Measurements from ENCODE around the gene FKBP9. TPM values are rescaled to one million over a fixed set of nuclear protein-coding genes. Genes with fewer than 3 reads are reported as not detected.

The FKBP9 gene
- total and polyA plus RNA-seq, 2 of the 4 experiments (the other 2 are of a cell fraction): 126 to 191 TPM

DNA sequence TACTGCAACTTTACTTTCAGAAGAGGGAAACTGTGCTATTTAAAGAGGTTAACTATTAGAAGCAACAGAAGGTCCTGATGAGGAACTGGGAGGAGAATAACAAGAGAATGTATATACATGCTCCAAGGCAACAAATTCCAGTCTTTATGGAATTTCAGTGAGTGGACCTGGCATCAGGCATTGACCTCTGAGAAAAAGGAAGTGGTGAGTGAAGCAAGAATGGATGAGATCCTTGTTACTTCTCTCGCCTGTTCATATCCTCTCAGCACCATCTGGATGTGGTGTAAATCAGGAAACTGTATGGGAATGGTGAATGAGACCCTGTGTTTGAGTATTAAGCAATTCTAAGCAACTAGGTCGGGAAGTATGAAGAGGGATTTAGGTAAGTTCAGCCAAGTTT lies 35.3 kb upstream of the FKBP9 start:
- dilution Hi-C loops (cut with HindIII; ENCODE audit: low sequenced_read_pairs, unreplicated experiment) (no loop called here), intact Hi-C loops (cut with micrococcal nuclease) (no loop called here), in situ Hi-C loops (cut with MboI; ENCODE audit: low sequenced_read_pairs) (no loop called here)
- POLR2A ChIA-PET (ENCODE audit: unreplicated experiment): no interaction called here
- 86% methylated on average over 1 of the region's 2 CpGs; no CpG with 5 or more reads in 1 of the 2 experiments for WGBS, 2 experiments (ENCODE audit: extremely low coverage in 2 of 2, insufficient read length in 1 of 2)
- ATAC-seq (ENCODE audit: low read depth) (peak; percentile 72), DNase-seq (peak; percentile 78)
- no peak overlapping the region for H2AK5ac ChIP-seq (ENCODE audit: low read depth, low read length)
- H4K20me1 ChIP-seq (ENCODE audit: insufficient read depth, low read length): 0 out of 2 replicates have a peak, but pooled peaks cover 3% of the 10 kb centered on the region
- CTCF ChIA-PET: no interaction called here
- no peak overlapping the region; the same call in 1 of the 2 replicates for H3K23ac ChIP-seq (ENCODE audit: low read depth, low read length)
- no peak overlapping the region for H2AFZ ChIP-seq (replicated peaks; ENCODE audit: low read length, poor library complexity)
- no peaks in the 10 kb centered on the region for H3K9me3 ChIP-seq (ENCODE audit: control insufficient read depth, insufficient read depth, low read length)
- H3K4ac ChIP-seq (ENCODE audit: low read depth, low read length): no peak overlapping the region
- peaks cover 6 to 24% of the 10 kb centered on the region in 2 experiments; a peak in 3 of 4 replicates for H3K79me1 ChIP-seq (ENCODE audit: low read depth in 1 of 2, low read length in 2 of 2)
- H2BK20ac ChIP-seq (ENCODE audit: low read depth, low read length): no peak overlapping the region
- H3K56ac ChIP-seq (ENCODE audit: extremely low read depth, insufficient read depth, low read length): no peak overlapping the region
- H3K9ac ChIP-seq (ENCODE audit: low read depth, low read length): no peak overlapping the region
- H2BK15ac ChIP-seq (ENCODE audit: low read depth, low read length): no peak overlapping the region
- BruUV-seq (replicated peaks): no TSS peak
- no peaks in the 10 kb centered on the region for H3K27me3 ChIP-seq (ENCODE audit: control insufficient read depth, insufficient read depth, low read length)
- no peaks in the 10 kb centered on the region; the same call in 1 of the 2 replicates for H3K4me1 ChIP-seq (ENCODE audit: control insufficient read depth, insufficient read depth, low read length)
- no peaks in the 10 kb centered on the region; the same call in 1 of the 2 replicates for H3K9me1 ChIP-seq (ENCODE audit: insufficient read depth, low read length)
- H3K36me3 ChIP-seq (ENCODE audit: control insufficient read depth, insufficient read depth, low read length): peaks cover 18% of the 10 kb centered on the region
- no peak for TF ChIP-seq MAZ (IDR thresholded peaks at IDR 0.05; ENCODE audit: borderline replicate concordance, low read depth, low read length)
- TF ChIP-seq CEBPB (IDR thresholded peaks at IDR 0.05; ENCODE audit: low read depth, low read length): peak; percentile 78
- no peak overlapping the region for H3K18ac ChIP-seq (ENCODE audit: low read depth, low read length)
- H2BK120ac ChIP-seq (ENCODE audit: low read depth, low read length): no peak overlapping the region
- H4K91ac ChIP-seq (ENCODE audit: insufficient read depth, low read depth, low read length): no peak overlapping the region
- no peak overlapping the region for H3K4me3 ChIP-seq (ENCODE audit: insufficient read depth, low read depth, low read length)
- 0 out of 2 replicates have a peak overlapping the region, but pooled peaks have one; percentile 29 for H3K14ac ChIP-seq (replicated peaks; ENCODE audit: low read depth, low read length)
- H4K8ac ChIP-seq (ENCODE audit: low read depth in 2 of 2, low read length in 2 of 2): no peak overlapping the region
- no peak overlapping the region for H3K4me2 ChIP-seq (ENCODE audit: low read depth, low read length)
- H4K5ac ChIP-seq (ENCODE audit: low read depth, low read length): no peak overlapping the region
- H3K27ac ChIP-seq (ENCODE audit: insufficient read depth, low read length): no peak overlapping the region
- no peak overlapping the region for H2BK5ac ChIP-seq (ENCODE audit: low read depth, low read length, poor library complexity, severe bottlenecking)
- no peak overlapping the region for H2AK9ac ChIP-seq (replicated peaks; ENCODE audit: low read depth, low read length, poor library complexity)
